OCI-LY3 (cell line): Measurements from ENCODE around the gene VSIG10L2.

Source experiments
- H2AFZ ChIP-seq: fragments of 200-600, 300-600 bp; shearing (Covaris generic); 2 replicates; pipeline ENCODE4 v1.6.0; 2014; ENCODE audit warnings: antibody characterized with exemption, low read depth, low read length
- H3K27ac ChIP-seq: fragments of 200-600, 300-600 bp; sonication (generic); 2 replicates; pipeline ENCODE4 v1.5.1; 2014; ENCODE audit warnings: mild to moderate bottlenecking, low read length, moderate library complexity, mixed read lengths
- H3K27me3 ChIP-seq: fragments of 200-600, 300-600 bp; sonication (generic); 2 replicates; pipeline ENCODE4 v1.6.1; 2014; ENCODE audit warnings: low read depth, low read length, mixed read lengths
- H3K36me3 ChIP-seq: fragments of 200-600, 300-600 bp; sonication (generic); replicated peaks from 2 replicates; pipeline ENCODE3; 2014; ENCODE audit warnings: low read depth, low read length, mixed read lengths
- H3K4me1 ChIP-seq: fragments of 300-600, 200-600 bp; sonication (generic); 2 replicates; pipeline ENCODE4 v1.6.1; 2014; ENCODE audit warnings: low read length, mixed read lengths
- H3K4me2 ChIP-seq: fragments of 200-600, 300-600 bp; sonication (generic); 2 replicates; pipeline ENCODE4 v1.6.1; 2014; ENCODE audit warnings: low read length, mixed read lengths
- H3K4me3 ChIP-seq: fragments of 300-600, 200-600 bp; sonication (generic); 2 replicates; pipeline ENCODE4 v1.5.1; 2014; ENCODE audit warnings: antibody characterized with exemption, mild to moderate bottlenecking, low read length, moderate library complexity
- H3K79me2 ChIP-seq: fragments of 300-600, 200-600 bp; shearing (Covaris generic); 2 replicates; pipeline ENCODE4 v1.6.1; 2014; ENCODE audit warnings: mild to moderate bottlenecking, low read length, mixed read lengths
- H3K9ac ChIP-seq: fragments of 300-600, 200-600 bp; shearing (Covaris generic); 2 replicates; pipeline ENCODE4 v1.6.0; 2014; ENCODE audit warnings: mild to moderate bottlenecking, low read length, moderate library complexity
- H3K9me3 ChIP-seq: fragments of 200-600, 300-600 bp; shearing (Covaris generic); 2 replicates; pipeline ENCODE4 v1.6.1; 2014; ENCODE audit warnings: low read length, mixed read lengths; ENCODE audit not compliant: insufficient read depth
- H4K20me1 ChIP-seq: fragments of 200-600, 300-600 bp; sonication (generic); 2 replicates; pipeline ENCODE4 v1.6.1; 2016; ENCODE audit warnings: low read length, mixed read lengths; ENCODE audit not compliant: insufficient read depth
- EZH2phosphoT487 ChIP-seq: fragments of 200-600 bp; shearing (Covaris generic); IDR thresholded peaks from 2 replicates; pipeline ENCODE4 v1.6.1; 2018; ENCODE audit warnings: antibody characterized with exemption, mixed run types, low read depth
- TF ChIP-seq, protein P1 (sequence below): fragments of 200-600, 300-600 bp; sonication (generic); IDR thresholded peaks from 2 replicates; pipeline ENCODE4 v1.5.1; 2014; ENCODE audit warnings: antibody characterized with exemption, low read length, low read depth

The VSIG10L2 gene

DNA sequence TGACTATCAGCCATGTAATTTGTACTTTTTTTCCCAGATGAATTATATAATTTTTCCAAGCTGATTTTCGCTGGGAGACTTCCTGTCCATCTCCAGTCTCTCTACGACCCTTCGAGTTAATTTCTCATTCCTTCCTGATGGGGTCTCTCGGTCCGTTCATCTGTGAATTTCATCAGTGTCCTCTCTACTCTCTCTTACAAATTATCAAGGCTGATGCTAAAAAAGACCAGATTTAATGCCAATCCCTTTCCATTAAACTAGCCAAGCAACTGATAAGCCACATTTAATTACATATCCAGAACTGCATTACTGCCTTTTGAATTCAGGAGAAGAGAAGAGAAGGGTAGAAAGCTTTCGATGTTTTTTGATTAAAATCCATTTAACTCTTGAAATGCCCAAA lies 25.8 kb downstream of the VSIG10L2 start:
- Histone ChIP-seq H3K9me3 (no peaks in the 10 kb centered on the region), H3K4me2 (no peak overlapping the region), H3K27ac (no peak overlapping the region), H3K4me1 (no peaks in the 10 kb centered on the region), H2AFZ (no peak overlapping the region), H3K27me3 (no peaks in the 10 kb centered on the region), H3K4me3 (no peak overlapping the region), H4K20me1 (no peaks in the 10 kb centered on the region; the same call in 1 of the 2 replicates), H3K9ac (no peak overlapping the region), H3K79me2 (no peaks in the 10 kb centered on the region), H3K36me3 (no peaks in the 10 kb centered on the region)
- TF ChIP-seq, protein P1, sequence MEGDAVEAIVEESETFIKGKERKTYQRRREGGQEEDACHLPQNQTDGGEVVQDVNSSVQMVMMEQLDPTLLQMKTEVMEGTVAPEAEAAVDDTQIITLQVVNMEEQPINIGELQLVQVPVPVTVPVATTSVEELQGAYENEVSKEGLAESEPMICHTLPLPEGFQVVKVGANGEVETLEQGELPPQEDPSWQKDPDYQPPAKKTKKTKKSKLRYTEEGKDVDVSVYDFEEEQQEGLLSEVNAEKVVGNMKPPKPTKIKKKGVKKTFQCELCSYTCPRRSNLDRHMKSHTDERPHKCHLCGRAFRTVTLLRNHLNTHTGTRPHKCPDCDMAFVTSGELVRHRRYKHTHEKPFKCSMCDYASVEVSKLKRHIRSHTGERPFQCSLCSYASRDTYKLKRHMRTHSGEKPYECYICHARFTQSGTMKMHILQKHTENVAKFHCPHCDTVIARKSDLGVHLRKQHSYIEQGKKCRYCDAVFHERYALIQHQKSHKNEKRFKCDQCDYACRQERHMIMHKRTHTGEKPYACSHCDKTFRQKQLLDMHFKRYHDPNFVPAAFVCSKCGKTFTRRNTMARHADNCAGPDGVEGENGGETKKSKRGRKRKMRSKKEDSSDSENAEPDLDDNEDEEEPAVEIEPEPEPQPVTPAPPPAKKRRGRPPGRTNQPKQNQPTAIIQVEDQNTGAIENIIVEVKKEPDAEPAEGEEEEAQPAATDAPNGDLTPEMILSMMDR, result no peak
- no peak for TF ChIP-seq EZH2phosphoT487

DNA sequence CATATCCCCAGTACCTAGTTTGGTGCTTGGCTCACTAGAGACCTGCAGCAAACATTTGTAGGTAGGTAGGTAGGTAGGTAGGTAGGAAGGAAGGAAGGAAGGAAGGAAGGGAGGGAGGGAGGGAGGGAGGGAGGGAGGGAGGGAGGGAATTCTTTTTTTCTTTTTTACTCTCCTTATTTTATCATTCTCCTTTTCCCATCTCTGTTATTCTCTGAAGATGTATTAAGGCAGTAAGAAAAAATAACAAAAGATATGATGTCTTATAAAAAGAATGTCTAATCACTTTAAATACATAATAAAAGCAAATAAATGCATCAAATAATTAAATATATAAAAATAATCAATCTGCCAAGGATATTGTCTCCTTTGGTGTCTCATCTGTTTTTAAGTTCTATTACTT lies 28.4 kb downstream of the VSIG10L2 start:
- H3K4me3 ChIP-seq, result no peak overlapping the region
- no peaks in the 10 kb centered on the region for H3K9me3 ChIP-seq
- H3K9ac ChIP-seq, result no peak overlapping the region
- no peak overlapping the region for H3K27ac ChIP-seq
- no peaks in the 10 kb centered on the region for H3K27me3 ChIP-seq
- H2AFZ ChIP-seq, result no peak overlapping the region
- no peaks in the 10 kb centered on the region; the same call in 1 of the 2 replicates for H4K20me1 ChIP-seq
- no peaks in the 10 kb centered on the region for H3K79me2 ChIP-seq
- no peak overlapping the region for H3K4me2 ChIP-seq
- no peaks in the 10 kb centered on the region for H3K36me3 ChIP-seq
- TF ChIP-seq, protein P1, result no peak
- no peak for TF ChIP-seq EZH2phosphoT487
- no peaks in the 10 kb centered on the region for H3K4me1 ChIP-seq

DNA sequence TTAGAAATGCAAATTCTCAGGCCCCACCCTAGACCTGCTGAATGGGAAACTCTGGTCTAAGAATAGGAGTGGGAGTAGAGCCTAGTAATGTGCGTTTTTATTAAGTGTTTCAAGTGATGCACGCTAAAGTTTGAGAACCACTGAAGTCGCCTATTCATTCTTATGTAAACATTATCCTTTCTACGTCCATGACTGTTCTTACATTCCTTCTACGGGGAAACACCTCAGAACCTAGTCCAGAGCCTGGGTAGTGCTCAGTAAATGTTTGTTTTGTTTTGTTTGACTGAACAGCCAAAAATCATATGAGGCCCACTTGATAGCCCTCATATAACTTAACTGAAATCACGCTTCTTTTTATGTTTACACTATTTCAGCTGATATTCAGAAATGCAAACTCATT lies 29.8 kb downstream of the VSIG10L2 start:
- no peak overlapping the region for H3K9ac ChIP-seq
- H3K27ac ChIP-seq, result no peak overlapping the region
- no peak overlapping the region for H2AFZ ChIP-seq
- TF ChIP-seq, protein P1, result no peak
- TF ChIP-seq EZH2phosphoT487, result no peak
- no peaks in the 10 kb centered on the region for H3K4me1 ChIP-seq
- no peaks in the 10 kb centered on the region; the same call in 1 of the 2 replicates for H4K20me1 ChIP-seq
- H3K27me3 ChIP-seq, result no peaks in the 10 kb centered on the region
- no peak overlapping the region for H3K4me2 ChIP-seq
- no peaks in the 10 kb centered on the region for H3K79me2 ChIP-seq
- no peak overlapping the region for H3K4me3 ChIP-seq
- H3K9me3 ChIP-seq, result no peaks in the 10 kb centered on the region
- H3K36me3 ChIP-seq, result no peaks in the 10 kb centered on the region

DNA sequence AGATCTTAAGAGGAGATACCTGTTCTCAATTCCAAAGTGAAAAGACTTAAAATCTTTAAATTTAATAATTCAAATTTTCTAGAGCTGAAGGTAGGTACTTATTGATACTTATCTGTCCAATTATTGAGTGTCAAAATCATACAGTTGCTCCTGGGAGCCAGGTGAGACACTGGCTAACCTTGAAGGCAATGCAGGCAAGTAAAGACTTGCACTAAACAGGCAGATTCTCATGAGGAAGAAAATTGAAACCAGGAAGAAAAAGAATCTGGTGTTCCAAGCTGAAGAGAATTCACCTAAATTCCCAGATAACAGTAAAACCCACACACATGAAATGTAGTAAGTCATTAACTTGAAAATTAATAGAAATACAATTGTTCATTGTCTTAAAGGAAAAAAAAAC lies 30.3 kb downstream of the VSIG10L2 start:
- H3K27ac ChIP-seq, result no peak overlapping the region
- H3K9ac ChIP-seq, result no peak overlapping the region
- no peaks in the 10 kb centered on the region for H3K79me2 ChIP-seq
- H3K4me2 ChIP-seq, result no peak overlapping the region
- no peaks in the 10 kb centered on the region; the same call in 1 of the 2 replicates for H4K20me1 ChIP-seq
- no peaks in the 10 kb centered on the region for H3K27me3 ChIP-seq
- H3K9me3 ChIP-seq, result no peaks in the 10 kb centered on the region
- H3K4me1 ChIP-seq, result no peaks in the 10 kb centered on the region
- H2AFZ ChIP-seq, result no peak overlapping the region
- TF ChIP-seq, protein P1, result no peak
- no peak for TF ChIP-seq EZH2phosphoT487
- no peaks in the 10 kb centered on the region for H3K36me3 ChIP-seq
- H3K4me3 ChIP-seq, result no peak overlapping the region
